ENCODE measurements around the gene PEX5L. TPM values are rescaled to one million over a fixed set of nuclear protein-coding genes. Genes with fewer than 3 reads are reported as not detected.

The PEX5L gene
- total RNA-seq, 1 experiment from 2014 or later: not detected

DNA sequence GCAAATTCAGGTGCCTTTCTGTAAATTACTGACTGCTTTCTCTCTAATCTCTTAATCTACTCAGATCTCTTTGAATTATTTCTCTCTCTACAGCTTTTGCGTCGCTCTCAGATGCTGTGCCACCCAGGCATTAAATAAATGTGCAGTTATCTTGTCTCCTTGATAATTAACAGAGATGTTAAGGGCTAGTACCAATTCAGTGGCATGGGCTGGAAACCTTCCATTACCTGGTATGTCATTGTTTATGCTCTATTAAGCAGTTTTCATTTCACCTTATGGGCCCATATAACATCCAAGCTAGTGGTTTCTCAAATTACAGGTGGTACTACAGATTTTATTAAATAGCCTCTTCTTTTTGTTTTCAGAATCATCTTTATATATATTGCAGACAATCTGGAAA lies 66.0 kb downstream of the PEX5L start:
- H3K4me1 ChIP-seq (ENCODE audit: control insufficient read depth in 1 of 2, insufficient read depth in 2 of 2, low read length in 2 of 2): peaks cover 0 to 3% of the 10 kb centered on the region in 2 experiments; a peak in 1 of 4 replicates
- no peak overlapping the region for H3K27ac ChIP-seq (ENCODE audit: low read depth, low read length)
- H3K36me3 ChIP-seq (ENCODE audit: control insufficient read depth in 1 of 2, insufficient read depth in 2 of 2, low read length in 2 of 2): no peaks in the 10 kb centered on the region
- H3K9me2 ChIP-seq (ENCODE audit: insufficient read depth): no peaks in the 10 kb centered on the region
- no peak overlapping the region for H3K9ac ChIP-seq (ENCODE audit: low read length)
- intact Hi-C loops (cut with micrococcal nuclease): no loop called here
- DNase-seq (ENCODE audit: low read depth, low spot score) (no peak), ATAC-seq (no peak)
- BruUV-seq (replicated peaks): no TSS peak
- H3K4me2 ChIP-seq (ENCODE audit: low read length): no peak overlapping the region
- H3K4me3 ChIP-seq (replicated peaks in 1 of 2; ENCODE audit: low read depth in 1 of 2, low read length in 2 of 2): no peak overlapping the region
- peaks cover 8% of the 10 kb centered on the region for H3K27me3 ChIP-seq (ENCODE audit: insufficient read depth, low read length)
- ChIA-PET RAD21 (ENCODE audit: low non-redundant PET in 1 of 2, low total read pairs in 2 of 2, uncharacterized antibody in 2 of 2, unreplicated experiment in 2 of 2) (interaction anchor here in 1 of 2 experiments (0.6 kb wide), 1 partner anchor 39 kb away, joined by 3 read pairs; no protein-coding TSS in a partner anchor), POLR2A (no interaction called here), CTCF (no interaction called here)
- TF ChIP-seq SRF (IDR thresholded peaks at IDR 0.05; ENCODE audit: low read depth): no peak
- no peak for TF ChIP-seq POLR2A (IDR thresholded peaks at IDR 0.05; ENCODE audit: borderline replicate concordance, extremely low read depth, insufficient read depth, insufficient read length)
- no peaks in the 10 kb centered on the region for H3K9me3 ChIP-seq (ENCODE audit: control insufficient read depth in 1 of 2, insufficient read depth in 1 of 2, low read depth in 1 of 2, low read length in 2 of 2)
- no peaks in the 10 kb centered on the region for H4K20me1 ChIP-seq (ENCODE audit: insufficient read depth)
- no peak overlapping the region for H2AFZ ChIP-seq (ENCODE audit: low read depth, low read length, poor library complexity, severe bottlenecking)
- H3K79me2 ChIP-seq (ENCODE audit: insufficient read depth, low read length): no peaks in the 10 kb centered on the region

DNA sequence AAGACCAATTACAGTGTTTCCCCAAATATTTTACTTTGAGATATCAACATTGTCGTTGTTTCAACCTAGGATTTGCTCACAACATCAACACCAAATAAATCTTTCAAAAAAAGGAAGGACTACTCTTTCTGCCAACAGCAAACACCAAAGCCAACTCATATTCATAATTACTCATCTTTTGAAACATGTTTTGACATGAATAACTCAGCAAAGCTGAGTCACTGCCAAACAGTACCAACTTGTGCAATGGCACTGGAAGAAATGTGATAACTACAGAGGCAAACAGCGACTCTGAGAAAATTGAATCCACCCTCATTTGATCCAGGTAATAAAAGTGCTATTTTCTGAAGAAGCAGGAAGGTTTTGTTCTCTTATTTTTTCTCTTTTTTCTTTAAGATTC lies 67.2 kb downstream of the PEX5L start:
- peaks cover 0 to 3% of the 10 kb centered on the region in 2 experiments; a peak in 1 of 4 replicates for H3K4me1 ChIP-seq (ENCODE audit: control insufficient read depth in 1 of 2, insufficient read depth in 2 of 2, low read length in 2 of 2)
- ChIA-PET RAD21 (ENCODE audit: low non-redundant PET in 1 of 2, low total read pairs in 2 of 2, uncharacterized antibody in 2 of 2, unreplicated experiment in 2 of 2) (no interaction called here), POLR2A (no interaction called here), CTCF (no interaction called here)
- no peaks in the 10 kb centered on the region for H4K20me1 ChIP-seq (ENCODE audit: insufficient read depth)
- H3K36me3 ChIP-seq (ENCODE audit: control insufficient read depth in 1 of 2, insufficient read depth in 2 of 2, low read length in 2 of 2): no peaks in the 10 kb centered on the region
- no peak overlapping the region for H3K4me2 ChIP-seq (ENCODE audit: low read length)
- intact Hi-C loops (cut with micrococcal nuclease): no loop called here
- no peak overlapping the region for H3K9ac ChIP-seq (ENCODE audit: low read length)
- H3K9me2 ChIP-seq (ENCODE audit: insufficient read depth): no peaks in the 10 kb centered on the region
- H3K4me3 ChIP-seq (replicated peaks in 1 of 2; ENCODE audit: low read depth in 1 of 2, low read length in 2 of 2): no peak overlapping the region
- DNase-seq (ENCODE audit: low read depth, low spot score) (peak; percentile 3), ATAC-seq (no peak)
- no peak overlapping the region for H2AFZ ChIP-seq (ENCODE audit: low read depth, low read length, poor library complexity, severe bottlenecking)
- BruUV-seq (replicated peaks): no TSS peak
- H3K79me2 ChIP-seq (ENCODE audit: insufficient read depth, low read length): no peaks in the 10 kb centered on the region
- H3K27ac ChIP-seq (ENCODE audit: low read depth, low read length): no peak overlapping the region
- TF ChIP-seq EZH2 (IDR thresholded peaks at IDR 0.05) (no peak), SP1 (IDR thresholded peaks at IDR 0.05; ENCODE audit: low read depth) (0 out of 2 replicates have a peak, but pooled peaks have one; percentile 25), ZFX (IDR thresholded peaks at IDR 0.05) (no peak), POLR2AphosphoS5 (IDR thresholded peaks at IDR 0.05; ENCODE audit: low read depth, low read length) (no peak), JUND (IDR thresholded peaks at IDR 0.05) (peak; percentile 53), EZH2phosphoT487 (IDR thresholded peaks at IDR 0.05; ENCODE audit: borderline replicate concordance) (no peak), CEBPB (IDR thresholded peaks at IDR 0.05; ENCODE audit: low read depth) (peak; percentile 80), FOSL1 (IDR thresholded peaks at IDR 0.05; ENCODE audit: low read depth) (peak; percentile 55)
- H3K27me3 ChIP-seq (ENCODE audit: insufficient read depth, low read length): peaks cover 8% of the 10 kb centered on the region
- no peaks in the 10 kb centered on the region for H3K9me3 ChIP-seq (ENCODE audit: control insufficient read depth in 1 of 2, insufficient read depth in 1 of 2, low read depth in 1 of 2, low read length in 2 of 2)

Data from HCT116 (cell line).